HG03025 (cell line): ENCODE results near the gene ERP27.

Experiments
- ATAC-seq: cut with Tn5 transposase; IDR thresholded peaks from one replicate; pipeline ENCODE4 v1.9.1; 2021; ENCODE audit warnings: mild to moderate bottlenecking, moderate library complexity; ENCODE audit not compliant: unreplicated experiment, low FRiP score

ERP27 gene

GRCh38 chr12:14879222-14879933 is 59.0 kb downstream of the ERP27 start:
- no peak for ATAC-seq

DNA sequence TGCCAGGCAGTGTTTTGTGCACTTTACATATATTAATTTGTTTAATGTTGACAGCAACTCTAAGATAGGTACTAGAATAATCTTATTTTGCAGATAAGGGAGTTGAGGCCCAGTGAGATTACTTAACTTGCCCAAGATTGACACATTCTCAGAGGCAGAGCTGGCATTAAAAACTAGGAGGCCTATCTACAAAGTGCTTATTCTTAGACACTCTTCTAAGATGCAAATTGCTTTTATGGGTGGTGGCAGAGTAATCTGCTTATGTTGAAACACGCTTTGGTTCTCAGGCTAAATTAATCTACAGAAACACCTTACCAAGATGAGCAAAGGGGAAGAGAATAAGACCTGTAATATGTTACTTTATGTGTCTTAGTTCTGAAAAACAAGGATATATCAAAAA is 59.8 kb downstream of the ERP27 start:
- no peak for ATAC-seq

DNA sequence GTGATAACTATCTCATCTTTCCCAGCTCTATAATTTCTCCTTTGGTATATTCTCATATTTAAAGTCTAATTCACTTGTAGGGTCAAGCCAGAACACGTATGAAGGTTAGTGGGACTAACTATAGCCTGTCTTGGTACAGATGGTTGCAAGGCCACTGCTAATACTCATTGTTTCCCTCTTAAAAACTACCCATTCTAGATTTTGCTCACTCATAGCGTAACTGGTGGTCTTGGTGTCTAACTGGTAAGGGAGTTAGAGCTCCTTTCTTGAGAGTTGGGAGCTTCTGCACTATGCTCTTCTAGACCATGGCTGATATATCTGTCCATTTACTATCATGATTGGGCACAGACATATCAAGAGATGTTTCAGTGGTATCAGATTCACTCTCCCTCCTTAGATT is 61.5 kb downstream of the ERP27 start:
- no peak for ATAC-seq

DNA sequence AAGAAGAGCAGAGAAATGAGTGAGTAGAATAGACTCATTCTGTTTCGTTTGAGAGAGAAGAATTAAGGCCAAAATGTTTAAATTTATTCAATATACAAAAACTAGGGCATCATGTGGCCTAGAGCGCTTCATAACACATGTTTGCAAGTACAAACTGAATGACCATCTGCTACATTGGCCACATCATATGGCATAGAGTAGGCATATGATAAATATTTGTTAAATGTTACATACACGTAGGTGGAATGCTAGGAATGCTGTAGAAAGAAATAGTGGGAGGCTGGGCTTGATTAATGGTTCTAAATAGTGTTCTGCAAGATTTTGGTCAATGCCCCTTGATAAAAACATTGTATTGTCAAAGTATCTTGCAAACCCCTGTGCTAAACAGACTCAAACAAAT is 63.5 kb downstream of the ERP27 start:
- ATAC-seq, result no peak

- no peak for ATAC-seq
Measured at GRCh38 chr12:14873440-14874185, 64.7 kb downstream of the ERP27 start.

- ATAC-seq, result no peak
Measured at GRCh38 chr12:14871886-14872285, 66.5 kb downstream of the ERP27 start.

- no peak for ATAC-seq
Measured at GRCh38 chr12:14871247-14871646, 67.1 kb downstream of the ERP27 start.

GRCh38 chr12:14868916-14869506 is 69.3 kb downstream of the ERP27 start:
- no peak for ATAC-seq
